GM19463 (cell line): ENCODE measurements around the gene ACOXL.

Experiments used
- ATAC-seq: cut with Tn5 transposase; IDR thresholded peaks from one replicate; pipeline ENCODE4 v1.9.1; 2021; ENCODE audit warnings: mild to moderate bottlenecking, moderate library complexity; ENCODE audit not compliant: unreplicated experiment

Gene ACOXL

DNA sequence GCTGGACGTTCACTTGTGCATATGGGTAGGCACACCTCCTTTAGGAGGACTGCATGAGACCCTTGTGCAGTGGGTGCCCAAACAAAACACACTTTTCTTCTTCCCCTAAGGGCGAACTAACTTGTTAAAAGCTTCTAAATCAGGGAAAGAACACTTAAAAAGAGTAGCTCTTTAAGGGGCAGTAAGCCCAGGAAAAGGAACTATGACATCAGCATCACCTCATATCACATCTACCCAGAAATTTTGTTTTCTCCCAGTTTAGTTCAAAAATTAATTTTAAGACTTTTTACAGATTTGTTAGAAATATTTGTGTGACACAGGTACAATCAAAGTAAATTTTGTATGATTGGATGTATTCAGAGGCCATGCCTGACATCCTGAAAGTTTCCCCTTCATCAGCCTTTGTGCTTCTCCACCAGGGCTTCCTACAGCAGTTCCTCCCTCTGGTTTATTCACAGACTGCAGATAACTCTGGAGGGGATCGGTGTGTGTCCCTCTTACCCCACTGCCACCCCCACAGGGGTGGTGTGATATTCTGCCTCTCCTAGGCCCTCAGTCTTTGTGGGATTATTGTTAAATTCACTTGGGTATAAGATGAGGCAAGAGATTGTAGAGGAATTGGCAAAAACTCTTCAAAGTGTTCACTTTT is 416.0 kb downstream of the ACOXL start:
- no peak for ATAC-seq

DNA sequence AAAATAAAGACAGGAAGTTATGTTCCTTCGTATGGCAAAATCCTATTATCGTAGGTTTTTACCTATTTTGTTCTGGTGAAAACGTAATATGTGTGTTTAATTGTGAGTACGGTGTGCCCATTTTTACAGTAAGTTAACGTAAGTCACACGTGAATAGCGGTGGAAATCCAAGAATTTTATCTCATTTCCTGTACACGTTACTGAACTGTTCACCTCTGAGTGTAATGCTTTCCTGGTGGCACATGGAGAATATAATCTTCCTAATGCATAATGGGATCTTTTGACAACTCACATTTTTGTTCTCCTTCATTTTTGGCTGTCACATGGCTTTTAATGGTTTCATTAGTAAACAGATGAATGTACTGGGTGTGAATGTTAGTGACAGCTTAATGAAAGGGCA is 416.6 kb downstream of the ACOXL start:
- ATAC-seq: no peak

- no peak for ATAC-seq
Measured at GRCh38 chr2:111149882-111150455, 417.6 kb downstream of the ACOXL start.

- ATAC-seq: no peak
Measured at GRCh38 chr2:111154758-111155157, 422.4 kb downstream of the ACOXL start.

GRCh38 chr2:111155610-111156009 is 423.2 kb downstream of the ACOXL start:
- ATAC-seq: no peak

DNA sequence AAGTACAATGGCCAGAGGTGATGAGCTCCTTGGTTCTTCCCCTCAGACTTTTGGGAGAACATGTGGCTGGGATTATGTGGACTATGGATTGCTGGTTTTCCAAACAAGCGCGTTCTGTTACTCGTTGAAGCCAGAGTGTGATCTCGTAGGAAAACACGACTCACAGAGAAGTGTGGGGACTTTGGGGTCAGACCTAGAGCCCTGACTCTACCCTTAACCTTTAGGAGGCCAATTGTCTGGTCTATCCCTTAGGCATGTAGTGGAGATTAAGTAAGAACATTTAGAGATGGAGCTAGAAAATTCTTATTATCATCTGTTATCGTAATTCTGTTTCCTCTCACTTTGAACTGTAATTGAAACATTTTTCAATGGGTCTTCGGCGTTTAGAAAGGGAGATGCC is 424.2 kb downstream of the ACOXL start:
- no peak for ATAC-seq

- ATAC-seq: peak; percentile 53
Measured at GRCh38 chr2:111157071-111157661, 424.8 kb downstream of the ACOXL start.

DNA sequence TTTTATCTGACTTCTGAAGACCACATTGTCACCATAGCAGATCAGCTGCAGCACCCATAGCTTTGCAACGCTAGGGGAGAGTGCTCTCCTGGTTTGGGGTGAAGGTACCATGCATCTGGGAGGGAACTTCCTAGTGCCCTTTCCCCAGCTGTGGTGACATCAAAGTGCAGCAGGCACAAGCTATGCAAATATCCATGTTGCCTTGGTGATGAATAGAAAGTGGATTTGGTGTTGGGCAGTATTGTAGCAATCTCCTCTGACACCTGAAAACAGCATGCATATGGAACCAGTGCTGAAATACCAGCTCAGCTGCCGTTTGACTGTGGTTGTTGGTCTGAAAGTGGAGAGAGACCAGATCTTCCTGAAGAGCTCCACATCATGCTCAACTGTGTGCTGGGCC is 425.4 kb downstream of the ACOXL start:
- ATAC-seq: peak; percentile 66

DNA sequence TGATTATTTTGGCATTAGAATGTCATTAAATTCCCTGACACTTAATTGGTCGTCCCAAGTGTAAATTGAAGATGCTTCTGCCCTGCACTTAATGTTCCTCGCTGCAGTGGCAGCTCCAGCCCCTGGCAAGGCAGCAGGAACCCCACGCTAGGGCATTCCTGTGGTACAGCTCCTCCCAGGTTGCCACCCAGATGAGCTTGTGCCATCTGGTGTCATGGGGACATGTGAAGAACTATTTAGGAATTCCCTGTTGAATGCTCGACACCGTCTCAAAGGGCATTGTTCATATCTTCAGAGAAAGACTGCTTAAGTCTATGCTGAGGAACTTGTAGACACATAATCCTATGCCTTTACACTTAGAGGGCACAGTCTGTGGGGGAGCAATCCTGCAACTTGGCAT is 427.3 kb downstream of the ACOXL start:
- no peak for ATAC-seq

DNA sequence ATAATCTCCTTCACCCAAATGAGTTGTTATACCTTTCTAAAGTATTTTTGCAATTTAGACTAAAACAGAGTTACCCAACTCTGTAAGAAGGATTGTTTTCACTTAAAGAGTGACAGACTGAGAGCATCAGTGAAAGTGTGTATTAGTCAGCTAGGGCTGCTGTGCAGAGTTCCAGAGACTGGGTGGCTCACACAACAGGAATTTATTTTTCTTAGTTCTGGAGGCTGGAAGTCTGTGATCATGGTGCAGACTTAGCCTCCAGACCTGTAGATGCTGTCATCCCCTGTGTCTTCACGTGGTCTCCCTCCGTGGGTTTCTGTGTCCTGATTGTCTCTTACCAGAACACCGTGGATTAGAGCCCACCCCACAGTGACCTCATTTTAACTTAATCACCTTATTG is 428.4 kb downstream of the ACOXL start:
- no peak for ATAC-seq

DNA sequence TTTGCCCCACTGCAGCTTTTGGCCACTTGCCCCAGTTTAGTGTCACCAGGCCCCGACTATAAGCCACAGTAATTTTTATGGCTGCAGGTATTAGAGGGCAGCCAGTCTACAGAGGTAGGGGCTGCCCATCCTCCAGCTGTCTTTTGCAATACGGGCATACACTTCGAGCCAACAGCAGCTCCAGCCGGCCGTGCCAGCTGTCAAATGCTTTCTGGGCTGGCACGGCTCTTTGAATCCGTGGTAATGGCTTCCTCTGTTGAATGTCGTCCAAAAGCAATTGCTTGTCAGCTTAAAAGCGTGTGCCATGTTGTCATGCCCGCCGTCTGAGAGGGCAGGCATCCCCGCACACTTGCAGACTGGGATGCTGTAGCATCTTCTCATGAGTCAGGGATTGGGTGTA is 429.6 kb downstream of the ACOXL start:
- ATAC-seq: no peak

- ATAC-seq: no peak
Measured at GRCh38 chr2:111162718-111163331, 430.5 kb downstream of the ACOXL start.

- no peak for ATAC-seq
Measured at GRCh38 chr2:111164078-111164477, 431.7 kb downstream of the ACOXL start.

GRCh38 chr2:111165084-111165483 is 432.7 kb downstream of the ACOXL start:
- ATAC-seq: no peak

DNA sequence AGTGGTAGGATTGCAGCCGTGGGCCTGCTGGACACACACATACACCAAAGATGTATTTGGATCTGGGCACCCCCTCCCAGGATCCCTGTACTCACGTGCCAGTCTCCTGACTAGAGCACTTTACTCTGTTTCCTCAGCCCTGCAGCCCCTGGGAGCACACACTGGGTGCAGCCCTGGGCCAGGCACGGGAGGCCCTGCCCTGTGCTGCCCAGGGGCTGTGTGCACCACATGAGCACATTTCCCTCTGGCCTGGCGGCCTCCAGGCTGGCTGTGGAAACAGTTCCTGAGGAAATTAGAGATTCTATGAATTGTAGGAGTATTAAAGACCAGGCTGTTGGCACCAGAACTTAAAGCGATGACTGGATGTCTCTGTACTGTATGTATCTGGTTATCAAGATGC is 433.7 kb downstream of the ACOXL start:
- ATAC-seq: no peak

- peak; percentile 39 for ATAC-seq
Measured at GRCh38 chr2:111167076-111167862, 434.9 kb downstream of the ACOXL start.

GRCh38 chr2:111167863-111168162 is 435.4 kb downstream of the ACOXL start:
- ATAC-seq: no peak
